Thoracic aorta (tissue), 2 donors: Measurements from ENCODE around the gene RASA3. TPM values are rescaled to one million over a fixed set of nuclear protein-coding genes. Genes with fewer than 3 reads are reported as not detected.

Experiments used
- ATAC-seq: fragments of 150-250 bp; one replicate; pipeline ENCODE4 v1.8.0; 2017; ENCODE audit warnings: low read depth; ENCODE audit not compliant: insufficient number of reproducible peaks, low FRiP score
- DNase-seq: peaks from one replicate; pipeline ENCODE4 v3.0.0-alpha.2; 2020; ENCODE audit warnings: low spot score
- H3K27ac ChIP-seq, 2 donors: fragments of 200-600 bp; sonication (generic); 1 replicate in 1 of 2; 2 replicates in 1 of 2; pipeline ENCODE4 v1.5.1; 2016; ENCODE audit warnings: mild to moderate bottlenecking in 2 of 2, moderate library complexity in 2 of 2
- H3K27me3 ChIP-seq: fragments of 200-600 bp; sonication (generic); replicated peaks from 2 replicates; pipeline ENCODE4 v1.6.0; 2016; ENCODE audit warnings: mild to moderate bottlenecking; ENCODE audit not compliant: insufficient read depth
- H3K36me3 ChIP-seq: fragments of 200-600 bp; sonication (generic); one replicate; pipeline ENCODE4 v1.5.1; 2016
- H3K4me1 ChIP-seq, 2 donors: fragments of 200-600 bp; sonication (generic); 1 replicate in 1 of 2; 2 replicates in 1 of 2; pipeline versions ENCODE4 v1.5.1 to v1.6.0; 2016; ENCODE audit warnings: low read depth in 2 of 2, mild to moderate bottlenecking in 1 of 2; ENCODE audit not compliant: control insufficient read depth in 1 of 2
- H3K4me3 ChIP-seq: fragments of 200-600 bp; sonication (generic); 2 replicates; pipeline ENCODE4 v1.5.1; 2016; ENCODE audit warnings: mild to moderate bottlenecking
- H3K9me3 ChIP-seq: fragments of 200-600 bp; sonication (generic); 2 replicates; pipeline ENCODE4 v1.5.1; 2016
- total RNA-seq, 2 donors: library from RNA; depleted of rRNA; stranded (reverse); fragments of >200 nt; gene quantifications; one replicate each; pipeline versions ENCODE4 v1.1.0 to v1.2.3, GENCODE V29; 2016
- TF ChIP-seq, protein P1 (sequence below): fragments of 200-600 bp; sonication (generic); IDR thresholded peaks from one replicate; pipeline ENCODE4 v1.5.1; 2019; ENCODE audit warnings: antibody characterized with exemption

RASA3 gene
- total RNA-seq, 2 donors from 2014 or later: 38.9 to 48.6 TPM

DNA sequence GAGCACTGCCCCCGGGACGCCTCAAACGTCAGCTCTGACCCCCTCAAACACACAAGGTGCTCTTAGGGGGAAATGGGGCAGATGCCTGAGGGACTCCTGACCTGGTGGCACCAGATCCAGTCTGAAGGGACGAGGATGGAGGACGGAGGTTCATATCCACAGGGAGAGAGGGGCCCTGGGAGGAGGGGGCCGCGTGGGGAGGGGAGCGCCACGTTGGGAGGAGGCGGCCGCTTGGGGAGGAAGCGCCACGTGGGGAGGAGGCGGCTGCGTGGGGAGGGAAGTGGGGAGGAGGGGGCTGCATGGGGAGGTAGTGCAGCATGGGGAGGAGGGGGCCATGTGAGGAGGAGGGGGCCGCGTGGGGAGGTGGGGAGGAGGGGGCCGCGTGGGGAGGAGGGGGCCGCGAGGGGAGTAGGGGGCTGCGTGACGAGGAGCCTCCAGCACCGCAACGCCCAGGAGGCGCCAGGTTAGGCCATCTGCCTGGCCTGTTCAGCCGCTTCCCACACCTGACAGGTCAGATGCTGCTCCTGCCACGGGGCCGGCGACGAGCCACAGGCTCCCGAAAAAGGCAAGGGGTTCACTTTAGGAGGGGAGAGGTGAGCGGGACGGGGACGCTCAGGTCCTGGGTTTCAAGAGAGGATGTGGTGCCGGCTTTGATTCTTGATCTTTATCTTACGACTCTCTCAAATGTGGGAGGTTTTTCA lies 121.9 kb downstream of the RASA3 start:
- Histone ChIP-seq H3K27ac (no peak overlapping the region), H3K4me3 (no peak overlapping the region), H3K9me3 (no peaks in the 10 kb centered on the region), H3K27me3 (no peaks in the 10 kb centered on the region), H3K36me3 (peaks cover 46% of the 10 kb centered on the region), H3K4me1 (no peaks in the 10 kb centered on the region)
- TF ChIP-seq, protein P1, sequence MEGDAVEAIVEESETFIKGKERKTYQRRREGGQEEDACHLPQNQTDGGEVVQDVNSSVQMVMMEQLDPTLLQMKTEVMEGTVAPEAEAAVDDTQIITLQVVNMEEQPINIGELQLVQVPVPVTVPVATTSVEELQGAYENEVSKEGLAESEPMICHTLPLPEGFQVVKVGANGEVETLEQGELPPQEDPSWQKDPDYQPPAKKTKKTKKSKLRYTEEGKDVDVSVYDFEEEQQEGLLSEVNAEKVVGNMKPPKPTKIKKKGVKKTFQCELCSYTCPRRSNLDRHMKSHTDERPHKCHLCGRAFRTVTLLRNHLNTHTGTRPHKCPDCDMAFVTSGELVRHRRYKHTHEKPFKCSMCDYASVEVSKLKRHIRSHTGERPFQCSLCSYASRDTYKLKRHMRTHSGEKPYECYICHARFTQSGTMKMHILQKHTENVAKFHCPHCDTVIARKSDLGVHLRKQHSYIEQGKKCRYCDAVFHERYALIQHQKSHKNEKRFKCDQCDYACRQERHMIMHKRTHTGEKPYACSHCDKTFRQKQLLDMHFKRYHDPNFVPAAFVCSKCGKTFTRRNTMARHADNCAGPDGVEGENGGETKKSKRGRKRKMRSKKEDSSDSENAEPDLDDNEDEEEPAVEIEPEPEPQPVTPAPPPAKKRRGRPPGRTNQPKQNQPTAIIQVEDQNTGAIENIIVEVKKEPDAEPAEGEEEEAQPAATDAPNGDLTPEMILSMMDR: no peak
- DNase-seq (no peak), ATAC-seq (no peak)

DNA sequence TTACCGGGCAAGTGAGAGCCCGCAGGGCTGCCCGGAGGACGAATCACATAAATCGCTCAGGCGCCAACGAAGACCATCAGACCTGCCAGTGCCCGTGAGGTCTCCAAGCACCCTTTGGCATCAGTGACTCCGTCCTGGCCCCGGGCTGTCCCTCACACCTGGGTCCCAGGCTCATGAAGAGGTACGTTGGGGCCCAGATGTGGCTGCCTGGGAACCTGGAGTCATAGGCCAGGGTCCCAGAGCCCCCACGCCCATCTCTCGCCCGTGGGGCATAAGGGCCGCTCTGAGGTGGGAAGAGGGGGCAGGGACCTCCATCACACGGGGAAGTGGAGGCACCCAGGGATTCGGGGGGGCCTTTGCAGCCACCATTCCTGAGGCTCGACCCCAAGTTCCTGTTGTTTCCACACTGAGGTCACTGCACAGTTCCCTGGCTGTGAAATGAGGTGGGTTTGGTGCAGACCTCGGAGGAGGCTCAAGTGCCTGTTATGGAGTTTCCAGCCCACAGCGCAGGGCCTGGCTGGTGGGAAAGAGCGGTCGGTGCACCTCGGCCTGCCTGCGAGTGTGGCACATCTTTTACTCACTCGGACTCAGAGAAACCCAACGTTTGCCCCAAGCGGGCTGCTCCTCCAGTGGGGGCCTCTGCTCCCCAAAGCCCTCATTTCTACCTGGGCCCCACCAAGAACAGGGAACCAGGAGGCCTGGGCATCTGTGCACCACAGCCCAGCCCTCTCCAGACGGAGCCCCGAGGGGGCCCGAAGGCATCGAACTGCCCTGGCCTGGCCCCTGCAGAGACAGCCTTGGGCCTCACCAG lies 122.6 kb downstream of the RASA3 start:
- Histone ChIP-seq H3K9me3 (no peaks in the 10 kb centered on the region), H3K4me1 (no peaks in the 10 kb centered on the region), H3K36me3 (peaks cover 39% of the 10 kb centered on the region), H3K27ac (no peak overlapping the region), H3K4me3 (no peak overlapping the region), H3K27me3 (no peaks in the 10 kb centered on the region)
- TF ChIP-seq, protein P1: no peak
- DNase-seq: no peak
- no peak for ATAC-seq

DNA sequence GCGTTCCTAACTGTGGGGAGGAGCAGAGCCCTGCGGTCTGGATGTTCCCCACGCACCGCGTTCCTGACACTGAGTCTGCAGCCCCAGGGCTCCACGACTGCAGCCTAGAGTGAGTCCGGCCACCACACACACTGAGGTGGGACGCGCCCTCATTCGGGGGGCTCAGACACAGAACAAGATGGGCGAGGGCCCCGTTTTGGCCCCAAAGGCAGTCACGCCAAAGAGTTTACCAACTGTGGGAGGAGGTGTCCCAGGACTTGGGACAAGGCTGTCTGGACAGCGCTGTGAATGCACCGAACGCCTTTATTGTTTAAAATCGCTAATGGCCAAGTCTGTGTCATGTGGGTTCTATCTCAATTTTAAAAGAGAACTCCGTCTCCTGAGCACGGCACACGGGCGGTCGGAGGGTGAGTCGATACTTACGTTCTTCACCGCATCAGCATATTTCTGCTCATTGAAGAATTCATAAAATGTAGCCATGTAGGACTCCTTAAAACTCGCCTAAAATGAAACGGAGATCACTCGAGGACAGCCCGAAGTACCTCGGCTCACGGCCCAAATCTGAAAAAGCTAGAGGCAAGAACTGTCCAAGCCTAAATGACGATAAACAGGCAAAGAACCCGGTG lies 123.3 kb downstream of the RASA3 start:
- Histone ChIP-seq H3K9me3 (no peaks in the 10 kb centered on the region), H3K27me3 (no peaks in the 10 kb centered on the region), H3K4me1 (no peaks in the 10 kb centered on the region), H3K36me3 (peaks cover 32% of the 10 kb centered on the region), H3K27ac (no peak overlapping the region), H3K4me3 (no peak overlapping the region)
- ATAC-seq: no peak
- TF ChIP-seq, protein P1: no peak
- no peak for DNase-seq

DNA sequence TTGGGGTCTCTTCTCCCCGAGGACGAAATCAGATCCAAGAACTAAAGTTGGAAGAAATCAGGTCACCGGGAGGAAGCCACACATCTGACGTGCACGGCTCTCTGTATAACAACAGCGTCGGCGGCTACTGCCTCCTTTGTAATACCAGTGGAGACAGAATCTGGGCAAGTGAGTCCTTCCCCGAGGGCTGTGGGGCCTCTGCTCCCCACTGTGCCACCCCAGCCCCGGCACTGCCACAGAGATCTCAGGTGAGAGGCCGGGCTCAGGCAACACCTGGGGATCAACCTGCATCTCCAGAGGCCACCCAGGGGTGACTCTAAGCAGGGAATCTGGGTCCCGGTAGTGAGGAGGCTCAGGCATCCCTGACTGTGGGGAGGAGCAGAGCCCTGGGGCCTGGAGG lies 124.9 kb downstream of the RASA3 start:
- no peak overlapping the region for H3K4me3 ChIP-seq
- H3K27ac ChIP-seq: no peak overlapping the region
- no peaks in the 10 kb centered on the region for H3K9me3 ChIP-seq
- H3K4me1 ChIP-seq: no peaks in the 10 kb centered on the region
- ATAC-seq (no peak), DNase-seq (peak; percentile 1)
- TF ChIP-seq, protein P1: no peak
- H3K27me3 ChIP-seq: no peaks in the 10 kb centered on the region
- peaks cover 32% of the 10 kb centered on the region for H3K36me3 ChIP-seq

DNA sequence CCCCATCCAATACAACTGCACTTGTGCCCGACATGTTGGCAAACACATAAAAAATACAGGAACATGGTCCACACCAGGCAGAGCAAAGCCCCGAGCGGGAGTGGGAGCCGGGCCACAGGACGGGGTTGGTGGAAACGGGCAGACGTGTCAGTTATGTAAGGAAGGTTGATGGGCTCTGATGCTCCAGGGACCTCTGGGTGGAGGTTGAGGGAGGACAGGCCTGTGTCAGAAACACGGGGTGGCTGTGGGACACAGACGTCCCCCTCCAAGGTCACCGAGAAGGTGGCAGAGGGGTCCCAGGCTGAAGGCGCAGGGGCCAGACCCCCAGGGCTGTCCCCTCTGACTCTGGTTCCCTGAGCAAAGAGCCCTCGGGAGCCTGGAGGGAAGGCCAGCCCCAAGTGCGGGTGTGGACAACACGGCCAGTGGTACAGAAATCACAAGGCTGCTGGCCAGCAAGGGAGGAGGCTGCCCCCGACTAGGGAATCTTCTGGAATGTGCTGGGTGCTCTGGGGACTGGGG lies 127.2 kb downstream of the RASA3 start:
- Histone ChIP-seq H3K27ac (no peak overlapping the region), H3K4me3 (no peak overlapping the region), H3K36me3 (peaks cover 34% of the 10 kb centered on the region), H3K9me3 (no peaks in the 10 kb centered on the region), H3K4me1 (no peaks in the 10 kb centered on the region), H3K27me3 (no peaks in the 10 kb centered on the region)
- TF ChIP-seq, protein P1: no peak
- DNase-seq: no peak
- no peak for ATAC-seq
